ENCODE data around the gene SELE.
"Not testable (repeated sequence)": the region's sequence is repeated elsewhere in the genome, so short reads cannot be mapped to it uniquely, and the experiment has no call there.

The SELE gene

GRCh38 chr1:169692756-169693460 is 41.0 kb downstream of the SELE start:
- Histone ChIP-seq H3K9me3 (ENCODE audit: control insufficient read depth, insufficient read depth, low read depth, low read length) (no peaks in the 10 kb centered on the region), H3K4me3 (ENCODE audit: low read depth, low read length) (no peak overlapping the region), H3K36me3 (ENCODE audit: control insufficient read depth in 2 of 2, insufficient read depth in 1 of 2, low read length in 2 of 2) (no peaks in the 10 kb centered on the region), H3K4me1 (ENCODE audit: control insufficient read depth, insufficient read depth, low read length) (no peaks in the 10 kb centered on the region), H3K27ac (ENCODE audit: extremely low read depth, low read depth, low read length) (no peak overlapping the region)
- TF ChIP-seq PRDM4 (tag by site-specific recombination; IDR thresholded peaks at IDR 0.05) (no peak), OSR2 (tag by site-specific recombination; IDR thresholded peaks at IDR 0.05) (no peak)
- POLR2A ChIA-PET = no interaction called here
- CTCF ChIA-PET = interaction anchor here (0.6 to 1.8 kb wide), 3 partner anchors 10 to 93 kb away, joined by 3 to 7 read pairs (median 4); no protein-coding TSS in a partner anchor

- Histone ChIP-seq H3K4me3 (ENCODE audit: low read depth, low read length) (no peak overlapping the region), H3K4me1 (ENCODE audit: control insufficient read depth, insufficient read depth, low read length) (no peaks in the 10 kb centered on the region), H3K36me3 (ENCODE audit: control insufficient read depth in 2 of 2, insufficient read depth in 1 of 2, low read length in 2 of 2) (no peaks in the 10 kb centered on the region), H3K27ac (ENCODE audit: extremely low read depth, low read depth, low read length) (no peak overlapping the region), H3K9me3 (ENCODE audit: control insufficient read depth, insufficient read depth, low read depth, low read length) (no peaks in the 10 kb centered on the region)
- ChIA-PET CTCF (interaction anchor here (0.6 to 1.1 kb wide), 3 partner anchors 22 to 1263 kb away, joined by 4 to 5 read pairs (median 4); no protein-coding TSS in a partner anchor), POLR2A (no interaction called here)
- TF ChIP-seq ZFP3 (tag by site-specific recombination; IDR thresholded peaks at IDR 0.05; ENCODE audit: low read depth) = no peak
- no peak for TF ChIP-seq ZNF324 (tag by site-specific recombination; IDR thresholded peaks at IDR 0.05)
- TF ChIP-seq ZNF776 (tag by site-specific recombination; IDR thresholded peaks at IDR 0.05; ENCODE audit: borderline replicate concordance) = no peak
- TF ChIP-seq PRDM1 (tag by site-specific recombination; IDR thresholded peaks at IDR 0.05) = no peak
- TF ChIP-seq ZNF16 (tag by site-specific recombination; IDR thresholded peaks at IDR 0.05; ENCODE audit: low read depth) = no peak
Measured at GRCh38 chr1:169690489-169690888, 43.4 kb downstream of the SELE start.

GRCh38 chr1:169689395-169689794 is 44.5 kb downstream of the SELE start:
- no peak for TF ChIP-seq ZNF404 (tag by site-specific recombination; IDR thresholded peaks at IDR 0.05)
- TF ChIP-seq ZNF785 (tag by site-specific recombination; IDR thresholded peaks at IDR 0.05) = no peak
- no peak for TF ChIP-seq ZNF202 (tag by site-specific recombination; IDR thresholded peaks at IDR 0.05; ENCODE audit: borderline replicate concordance)
- no peak for TF ChIP-seq ZNF211 (tag by site-specific recombination; IDR thresholded peaks at IDR 0.05; ENCODE audit: low read depth)
- Histone ChIP-seq H3K4me1 (ENCODE audit: control insufficient read depth, insufficient read depth, low read length) (no peaks in the 10 kb centered on the region), H3K27ac (ENCODE audit: extremely low read depth, low read depth, low read length) (no peak overlapping the region), H3K9me3 (ENCODE audit: control insufficient read depth, insufficient read depth, low read depth, low read length) (no peaks in the 10 kb centered on the region), H3K4me3 (ENCODE audit: low read depth, low read length) (no peak overlapping the region), H3K36me3 (ENCODE audit: control insufficient read depth in 2 of 2, insufficient read depth in 1 of 2, low read length in 2 of 2) (no peaks in the 10 kb centered on the region)
- CTCF ChIA-PET = interaction anchor here (1.1 kb wide), 1 partner anchor 11 kb away, joined by 3 read pairs; no protein-coding TSS in a partner anchor
- POLR2A ChIA-PET = no interaction called here

- H3K36me3 ChIP-seq (ENCODE audit: control insufficient read depth in 2 of 2, insufficient read depth in 1 of 2, low read length in 2 of 2); H3K9me3 ChIP-seq (ENCODE audit: control insufficient read depth, insufficient read depth, low read depth, low read length); POLR2A ChIA-PET; H3K27ac ChIP-seq (ENCODE audit: extremely low read depth, low read depth, low read length); H3K4me1 ChIP-seq (ENCODE audit: control insufficient read depth, insufficient read depth, low read length); H3K4me3 ChIP-seq (ENCODE audit: low read depth, low read length): not testable (repeated sequence)
- CTCF ChIA-PET = interaction anchor here (1.1 kb wide), 1 partner anchor 12 kb away, joined by 3 read pairs; no protein-coding TSS in a partner anchor
Measured at GRCh38 chr1:169688377-169688776, 45.5 kb downstream of the SELE start.

- CTCF ChIA-PET = no interaction called here
- Histone ChIP-seq H3K9me3 (ENCODE audit: control insufficient read depth, insufficient read depth, low read depth, low read length) (no peaks in the 10 kb centered on the region), H3K4me3 (ENCODE audit: low read depth, low read length) (no peak overlapping the region), H3K36me3 (ENCODE audit: control insufficient read depth in 2 of 2, insufficient read depth in 1 of 2, low read length in 2 of 2) (no peaks in the 10 kb centered on the region), H3K4me1 (ENCODE audit: control insufficient read depth, insufficient read depth, low read length) (no peaks in the 10 kb centered on the region; the same call in 1 of the 2 replicates), H3K27ac (ENCODE audit: extremely low read depth, low read depth, low read length) (no peak overlapping the region)
- POLR2A ChIA-PET = no interaction called here
- TF ChIP-seq ZNF501 (tag by site-specific recombination; IDR thresholded peaks at IDR 0.05) (no peak), ZNF768 (tag by site-specific recombination; IDR thresholded peaks at IDR 0.05) (no peak), GLIS1 (tag by site-specific recombination; IDR thresholded peaks at IDR 0.05) (no peak), ZNF792 (tag by site-specific recombination; IDR thresholded peaks at IDR 0.05) (no peak), ZNF660 (tag by site-specific recombination; IDR thresholded peaks at IDR 0.05) (no peak), ZNF558 (tag by site-specific recombination; IDR thresholded peaks at IDR 0.05) (no peak), ZNF513 (tag by site-specific recombination; IDR thresholded peaks at IDR 0.05) (no peak), ZNF138 (tag by site-specific recombination; IDR thresholded peaks at IDR 0.05; ENCODE audit: borderline replicate concordance) (no peak), ZNF184 (tag by site-specific recombination; IDR thresholded peaks at IDR 0.05) (no peak), SP7 (tag by site-specific recombination; IDR thresholded peaks at IDR 0.05) (no peak)
Measured at GRCh38 chr1:169683661-169684060, 50.2 kb downstream of the SELE start.
